ENCODE data around the gene USP1. TPM values are rescaled to one million over a fixed set of nuclear protein-coding genes. Genes with fewer than 3 reads are reported as not detected.

Gene USP1
- total RNA-seq, 1 donor from 2014 or later, result 13.6 TPM

- Mint-ChIP-seq H3K27ac (ENCODE audit: unreplicated experiment) (no peak overlapping the region), H3K9me3 (ENCODE audit: unreplicated experiment) (no peaks in the 10 kb centered on the region)
Observed at GRCh38 chr1:62500210-62500609, 63.4 kb downstream of the USP1 start.

More at GRCh38 chr1:62500210-62500609, 63.4 kb downstream of the USP1 start:
- no peak for DNase-seq
- H3K27me3 Mint-ChIP-seq (ENCODE audit: unreplicated experiment), result no peaks in the 10 kb centered on the region
- TF ChIP-seq, protein P1, sequence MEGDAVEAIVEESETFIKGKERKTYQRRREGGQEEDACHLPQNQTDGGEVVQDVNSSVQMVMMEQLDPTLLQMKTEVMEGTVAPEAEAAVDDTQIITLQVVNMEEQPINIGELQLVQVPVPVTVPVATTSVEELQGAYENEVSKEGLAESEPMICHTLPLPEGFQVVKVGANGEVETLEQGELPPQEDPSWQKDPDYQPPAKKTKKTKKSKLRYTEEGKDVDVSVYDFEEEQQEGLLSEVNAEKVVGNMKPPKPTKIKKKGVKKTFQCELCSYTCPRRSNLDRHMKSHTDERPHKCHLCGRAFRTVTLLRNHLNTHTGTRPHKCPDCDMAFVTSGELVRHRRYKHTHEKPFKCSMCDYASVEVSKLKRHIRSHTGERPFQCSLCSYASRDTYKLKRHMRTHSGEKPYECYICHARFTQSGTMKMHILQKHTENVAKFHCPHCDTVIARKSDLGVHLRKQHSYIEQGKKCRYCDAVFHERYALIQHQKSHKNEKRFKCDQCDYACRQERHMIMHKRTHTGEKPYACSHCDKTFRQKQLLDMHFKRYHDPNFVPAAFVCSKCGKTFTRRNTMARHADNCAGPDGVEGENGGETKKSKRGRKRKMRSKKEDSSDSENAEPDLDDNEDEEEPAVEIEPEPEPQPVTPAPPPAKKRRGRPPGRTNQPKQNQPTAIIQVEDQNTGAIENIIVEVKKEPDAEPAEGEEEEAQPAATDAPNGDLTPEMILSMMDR (IDR thresholded peaks at IDR 0.05; ENCODE audit: partially characterized antibody, unreplicated experiment), result no peak
- H3K4me1 Mint-ChIP-seq (ENCODE audit: low read depth, unreplicated experiment), result no peaks in the 10 kb centered on the region
- H3K36me3 Mint-ChIP-seq (ENCODE audit: unreplicated experiment), result no peaks in the 10 kb centered on the region
- H3K4me3 Mint-ChIP-seq (ENCODE audit: unreplicated experiment), result no peak overlapping the region

Other genes starting within 250 kb of the USP1 start
- 1.8 TPM for gene L1TD1, start 242.2 kb upstream of the USP1 start, total RNA-seq (ENCODE audit: unreplicated experiment)
- gene KANK4, start 117.6 kb upstream of the USP1 start, total RNA-seq (ENCODE audit: unreplicated experiment), result not detected
- gene ANGPTL3, start 160.5 kb downstream of the USP1 start, total RNA-seq (ENCODE audit: unreplicated experiment), result not detected

All from glutamatergic neuron (in vitro differentiated cells).